Right lobe of liver (tissue), 6 donors: Measurements from ENCODE around the gene TTC5. TPM values are rescaled to one million over a fixed set of nuclear protein-coding genes. Genes with fewer than 3 reads are reported as not detected.

Experiments
- ATAC-seq, 4 donors: fragments of 200-7000 bp; cut with Tn5 transposase; one replicate each; pipeline ENCODE4 v1.9.1; 2020; ENCODE audit warnings: mild to moderate bottlenecking in 4 of 4, moderate library complexity in 4 of 4
- DNase-seq, 3 donors: peaks; one replicate each; pipeline ENCODE4 v3.0.0-alpha.2; 2020
- H3K27ac ChIP-seq, 3 donors: fragments of 200-600 bp; one replicate each; pipeline ENCODE4 v1.8.0; 2022
- H3K27me3 ChIP-seq, 2 donors: fragments of 200-600 bp; one replicate each; pipeline ENCODE4 v1.8.0; 2022
- H3K36me3 ChIP-seq, 4 donors: fragments of 200-600 bp; sonication (generic) in 1 of 4; one replicate each; pipeline versions ENCODE4 v1.5.1 to v1.8.0; 2017 to 2022; ENCODE audit warnings: control low read depth in 1 of 4
- H3K4me1 ChIP-seq, 4 donors: fragments of 200-600 bp; sonication (generic) in 1 of 4; one replicate each; pipeline versions ENCODE4 v1.5.1 to v1.8.0; 2017 to 2022; ENCODE audit warnings: control low read depth in 1 of 4
- H3K4me3 ChIP-seq, 3 donors: fragments of 200-600 bp; one replicate each; pipeline ENCODE4 v1.8.0; 2022
- H3K9me3 ChIP-seq, 4 donors: fragments of 200-600 bp; sonication (generic) in 1 of 4; one replicate each; pipeline versions ENCODE4 v1.5.1 to v1.8.0; 2017 to 2022; ENCODE audit warnings: control low read depth in 1 of 4
- POLR2A ChIP-seq: fragments of 450-650 bp; IDR thresholded peaks from one replicate; pipeline ENCODE4 v1.6.1; 2017; ENCODE audit warnings: antibody characterized with exemption, mild to moderate bottlenecking
- WGBS: methylation state at CpG from one replicate; pipeline ENCODE4 v1.1.6; 2018; ENCODE audit warnings: low coverage, low lambda C conversion rate; ENCODE audit not compliant: insufficient coverage; ENCODE audit errors: missing lambda C conversion rate; 5-methylcytosine and 5-hydroxymethylcytosine counted together
- intact Hi-C, 2 donors: fragments of 100-400 bp; cut with DNase I; formaldehyde crosslinking; loops; one replicate each; pipeline versions ENCODE4 v1.11.2 to v1.14.1; 2022
- long read RNA-seq: library from polyadenylated mRNA; unstranded; transcript quantifications from one replicate; pipeline ENCODE4 v2.0.0, GENCODE V29; 2019
- total RNA-seq, 6 experiments: library from RNA; depleted of rRNA in 2 of 6; stranded (reverse); fragments of >200 nt in 2 of 6; fragmentation: NEBNext Ultra II Directional in 3 of 6; extraction: Animal tissue kit (Norgen Biotek cat#: 25700) in 3 of 6; gene quantifications; one replicate each; pipeline versions ENCODE4 v1.1.0 to v1.2.4, GENCODE V29; 2016 to 2023
- TF ChIP-seq, protein P1 (sequence below), 4 donors: fragments of 200-600 bp in 3 of 4; fragments of 450-650 bp in 1 of 4; IDR thresholded peaks; one replicate each; pipeline versions ENCODE4 v1.5.1 to v1.8.0; 2016 to 2022; ENCODE audit warnings: antibody characterized with exemption in 4 of 4, mild to moderate bottlenecking in 2 of 4
- donor health status: DM: no; HTN: yes; CAD: no.
- donor health status: DM: no; HTN: no; CAD: no.
- donor health status: DM: no; HTN: no; CAD: no.
- donor health status: DM: no; HTN: yes; CAD: no.
- donor health status: DM: no; HTN: yes; CAD: no.

Gene TTC5
- 1 to 10 TPM; 3.1 to 5.1 (median 4.2) TPM for total RNA-seq
- long read RNA-seq, result 0 reads

GRCh38 chr14:20305265-20306078 is at the start of gene TTC5:
TSS of gene TTC5 (minus strand) at chr14:20305951. CDS start at chr14:20305937, 14 bp downstream.
- DNase-seq (peak; percentile 77 to 86 (median 85)), ATAC-seq (peak; percentile 99 to 100 (median 100))
- intact Hi-C loops, result no loop called here
- Histone ChIP-seq H3K27ac (no peak within 1 kb of the TSS), H3K27me3 (no peaks in the 10 kb centered on the region), H3K4me3 (peak within 1 kb of the TSS; percentile 75 to 83 (median 77)), H3K36me3 (peaks cover 0 to 12% (median 3%) of the 10 kb centered on the region in 4 donors), H3K9me3 (no peaks in the 10 kb centered on the region), H3K4me1 (peaks cover 0 to 13% (median 0%) of the 10 kb centered on the region in 4 donors)
- TF ChIP-seq, protein P1, sequence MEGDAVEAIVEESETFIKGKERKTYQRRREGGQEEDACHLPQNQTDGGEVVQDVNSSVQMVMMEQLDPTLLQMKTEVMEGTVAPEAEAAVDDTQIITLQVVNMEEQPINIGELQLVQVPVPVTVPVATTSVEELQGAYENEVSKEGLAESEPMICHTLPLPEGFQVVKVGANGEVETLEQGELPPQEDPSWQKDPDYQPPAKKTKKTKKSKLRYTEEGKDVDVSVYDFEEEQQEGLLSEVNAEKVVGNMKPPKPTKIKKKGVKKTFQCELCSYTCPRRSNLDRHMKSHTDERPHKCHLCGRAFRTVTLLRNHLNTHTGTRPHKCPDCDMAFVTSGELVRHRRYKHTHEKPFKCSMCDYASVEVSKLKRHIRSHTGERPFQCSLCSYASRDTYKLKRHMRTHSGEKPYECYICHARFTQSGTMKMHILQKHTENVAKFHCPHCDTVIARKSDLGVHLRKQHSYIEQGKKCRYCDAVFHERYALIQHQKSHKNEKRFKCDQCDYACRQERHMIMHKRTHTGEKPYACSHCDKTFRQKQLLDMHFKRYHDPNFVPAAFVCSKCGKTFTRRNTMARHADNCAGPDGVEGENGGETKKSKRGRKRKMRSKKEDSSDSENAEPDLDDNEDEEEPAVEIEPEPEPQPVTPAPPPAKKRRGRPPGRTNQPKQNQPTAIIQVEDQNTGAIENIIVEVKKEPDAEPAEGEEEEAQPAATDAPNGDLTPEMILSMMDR (IDR thresholded peaks at IDR 0.05), result peak; percentile 61 to 96 (median 93)
- no peak for TF ChIP-seq POLR2A
- WGBS, result 0% methylated on average over 12 of the region's 27 CpGs

DNA sequence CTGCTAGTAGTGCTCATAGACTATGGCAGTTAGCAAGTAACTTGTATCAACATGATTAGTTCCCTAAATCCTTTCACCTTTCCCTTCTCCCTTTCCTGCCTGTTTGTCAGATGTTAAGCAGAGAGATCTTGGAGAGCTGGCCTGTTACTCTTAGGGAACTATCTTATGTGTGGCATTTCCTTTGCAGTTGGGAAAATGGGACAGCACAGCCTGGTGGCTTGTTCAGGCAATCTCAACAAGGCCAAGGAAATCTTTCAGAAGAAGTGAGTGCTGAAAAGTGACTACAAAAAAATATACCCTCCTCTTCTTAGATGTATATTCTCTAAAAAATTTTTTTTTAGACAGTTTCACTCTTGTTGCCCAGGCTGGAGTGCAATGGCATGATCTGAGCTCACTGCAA is 45.1 kb upstream of the TTC5 start:
- Histone ChIP-seq H3K9me3 (no peaks in the 10 kb centered on the region), H3K27ac (no peak overlapping the region), H3K4me1 (no peaks in the 10 kb centered on the region), H3K27me3 (no peaks in the 10 kb centered on the region), H3K4me3 (no peak overlapping the region), H3K36me3 (peaks cover 0 to 71% (median 22%) of the 10 kb centered on the region in 4 donors)
- no peak for DNase-seq
- ATAC-seq, result peak in 3 of 4 donors; percentile 52 to 63 (median 52)
- TF ChIP-seq POLR2A, result no peak
- TF ChIP-seq, protein P1 (IDR thresholded peaks at IDR 0.05), result peak; percentile 31 to 42 (median 34)
- intact Hi-C loops, result no loop called here

DNA sequence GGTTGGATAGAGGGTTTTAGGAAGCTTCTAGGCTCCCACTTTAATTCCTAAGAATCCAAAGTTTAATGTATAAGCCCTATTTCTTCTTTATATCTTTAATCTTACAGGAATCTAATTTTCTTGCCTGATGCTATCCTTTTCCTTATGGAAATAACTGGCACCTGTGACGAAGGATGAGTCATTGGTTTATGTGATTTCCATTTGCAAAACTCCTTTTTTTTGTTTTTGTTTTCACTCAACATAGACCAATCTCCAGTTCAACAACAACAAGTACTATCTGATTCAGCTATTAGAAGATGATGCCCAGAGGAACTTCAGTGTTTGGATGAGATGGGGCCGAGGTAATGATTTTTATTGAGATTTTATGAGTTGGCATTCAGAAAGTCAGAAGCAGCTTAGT is 44.5 kb upstream of the TTC5 start:
- H3K27me3 ChIP-seq, result no peaks in the 10 kb centered on the region
- ATAC-seq (no peak), DNase-seq (no peak)
- intact Hi-C loops, result no loop called here
- no peak for TF ChIP-seq POLR2A
- TF ChIP-seq, protein P1 (IDR thresholded peaks at IDR 0.05), result no peak
- WGBS, result 89% methylated on average over 2 of the region's 2 CpGs
- no peaks in the 10 kb centered on the region for H3K4me1 ChIP-seq
- no peak overlapping the region for H3K27ac ChIP-seq
- no peaks in the 10 kb centered on the region for H3K9me3 ChIP-seq
- H3K36me3 ChIP-seq, result peaks cover 0 to 73% (median 21%) of the 10 kb centered on the region in 4 donors
- no peak overlapping the region for H3K4me3 ChIP-seq

DNA sequence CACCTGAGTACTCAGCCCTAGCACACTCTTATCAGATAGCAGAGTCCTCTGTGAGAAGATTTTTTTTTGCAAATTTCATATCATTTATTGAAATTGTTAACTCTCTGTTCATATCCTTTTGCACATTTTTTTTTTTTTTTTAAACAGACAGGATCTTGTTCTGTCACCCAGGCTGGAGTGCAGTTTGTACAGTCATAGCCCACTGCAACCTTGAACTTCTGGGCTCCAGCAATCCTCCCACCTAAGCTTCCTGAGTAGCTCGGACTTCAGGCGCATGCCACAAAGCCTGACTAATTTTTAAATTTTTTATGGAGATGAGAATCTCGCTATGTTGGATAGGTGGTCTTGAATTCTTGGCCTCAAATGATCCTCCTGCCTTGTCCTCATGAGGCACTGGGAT is 42.0 kb upstream of the TTC5 start:
- DNase-seq (no peak), ATAC-seq (no peak)
- WGBS, result 84% methylated on average over 3 of the region's 3 CpGs
- TF ChIP-seq, protein P1 (IDR thresholded peaks at IDR 0.05), result no peak
- no peak for TF ChIP-seq POLR2A
- Histone ChIP-seq H3K27me3 (no peaks in the 10 kb centered on the region), H3K27ac (no peak overlapping the region), H3K4me3 (no peak overlapping the region), H3K36me3 (peaks cover 0 to 54% (median 9%) of the 10 kb centered on the region in 4 donors), H3K4me1 (peaks cover 0 to 3% (median 0%) of the 10 kb centered on the region in 4 donors), H3K9me3 (no peaks in the 10 kb centered on the region)
- intact Hi-C loops, result no loop called here
